Sciatic nerve (tissue), 2 donors: ENCODE data around the gene CCDC89. TPM values are rescaled to one million over a fixed set of nuclear protein-coding genes. Genes with fewer than 3 reads are reported as not detected.

Experiments
- ATAC-seq: fragments of 200-7000 bp; cut with Tn5 transposase; one replicate; pipeline ENCODE4 v1.9.1; 2020; ENCODE audit warnings: mild to moderate bottlenecking, moderate library complexity
- DNase-seq: peaks from one replicate; pipeline ENCODE4 v3.0.0-alpha.2; 2020; ENCODE audit warnings: low spot score
- intact Hi-C: fragments of 100-400 bp; cut with DNase I; formaldehyde crosslinking; loops from one replicate; pipeline ENCODE4 v1.14.2; 2022
- total RNA-seq: library from RNA; stranded (reverse); fragmentation: NEBNext Ultra II Directional; extraction: Animal tissue kit (Norgen Biotek cat#: 25700); gene quantifications from one replicate; pipeline ENCODE4 v1.2.1, GENCODE V29; 2021
- donor health status: DM: no; HTN: no; CAD: no.
- donor health status: DM: no; HTN: no; CAD: no.

Gene CCDC89
- 1.2 TPM for total RNA-seq

GRCh38 chr11:85685820-85686459, at the start of gene CCDC89:
CCDC89 (minus strand) TSS chr11:85686195; CDS start chr11:85686130, 65 bp downstream.
- ATAC-seq = peak; percentile 97
- peak; percentile 82 for DNase-seq
- intact Hi-C loops = no loop called here

GRCh38 chr11:85732965-85733364, 47.0 kb upstream of the CCDC89 start:
- ATAC-seq (no peak), DNase-seq (no peak)
- intact Hi-C loops = no loop called here

- DNase-seq (no peak), ATAC-seq (no peak)
- intact Hi-C loops = no loop called here
These were observed 40.4 kb upstream of the CCDC89 start for GRCh38 chr11:85726381-85726780.

- ATAC-seq = no peak
These were observed 39.7 kb upstream of the CCDC89 start for GRCh38 chr11:85725510-85726258.

GRCh38 chr11:85724748-85725465, 38.9 kb upstream of the CCDC89 start:
- intact Hi-C loops = no loop called here
- no peak for DNase-seq
- peak; percentile 28 for ATAC-seq

More at GRCh38 chr11:85725510-85726258, 39.7 kb upstream of the CCDC89 start:
- DNase-seq = no peak
- intact Hi-C loops = no loop called here

- intact Hi-C loops = no loop called here
- no peak for DNase-seq
- no peak for ATAC-seq
These were observed 37.1 kb upstream of the CCDC89 start for GRCh38 chr11:85723088-85723487.

GRCh38 chr11:85721191-85721590, 35.2 kb upstream of the CCDC89 start:
- intact Hi-C loops = no loop called here
- DNase-seq = no peak
- no peak for ATAC-seq

GRCh38 chr11:85718991-85719807, 33.2 kb upstream of the CCDC89 start:
- ATAC-seq (peak; percentile 97), DNase-seq (peak; percentile 68)
- intact Hi-C loops = no loop called here

GRCh38 chr11:85718126-85718943, 32.3 kb upstream of the CCDC89 start:
- ATAC-seq (peak; percentile 9), DNase-seq (no peak)
- intact Hi-C loops = no loop called here

- DNase-seq (no peak), ATAC-seq (no peak)
- intact Hi-C loops = no loop called here
These were observed 31.4 kb upstream of the CCDC89 start for GRCh38 chr11:85717429-85717828.

- intact Hi-C loops = no loop called here
- DNase-seq (no peak), ATAC-seq (no peak)
These were observed 27.0 kb upstream of the CCDC89 start for GRCh38 chr11:85712953-85713352.

GRCh38 chr11:85710917-85711316, 24.9 kb upstream of the CCDC89 start:
- no peak for ATAC-seq
- intact Hi-C loops = no loop called here
- DNase-seq = no peak

- intact Hi-C loops = no loop called here
- DNase-seq = no peak
- no peak for ATAC-seq
These were observed 24.1 kb upstream of the CCDC89 start for GRCh38 chr11:85709941-85710702.

- DNase-seq (no peak), ATAC-seq (no peak)
- intact Hi-C loops = no loop called here
These were observed 19.8 kb upstream of the CCDC89 start for GRCh38 chr11:85705800-85706199.

GRCh38 chr11:85704967-85705366, 19.0 kb upstream of the CCDC89 start:
- DNase-seq (no peak), ATAC-seq (no peak)
- intact Hi-C loops = no loop called here

- ATAC-seq = no peak
- intact Hi-C loops = no loop called here
- no peak for DNase-seq
These were observed 14.2 kb upstream of the CCDC89 start for GRCh38 chr11:85699957-85700741.

GRCh38 chr11:85698195-85698594, 12.2 kb upstream of the CCDC89 start:
- ATAC-seq (no peak), DNase-seq (no peak)
- intact Hi-C loops = no loop called here
